Kidney (tissue), 14 donors: ENCODE measurements around the gene MYO5B. TPM values are rescaled to one million over a fixed set of nuclear protein-coding genes. Genes with fewer than 3 reads are reported as not detected.

Experiments
- DNase-seq, 5 donors: peaks; one replicate each; pipeline ENCODE4 v3.0.0-alpha.2; 2013 to 2020
- FAIRE-seq: peaks from 2 replicates; lab custom pipeline; 2012; peaks lifted over from hg19 to GRCh38; lab: Jason Lieb, UNC
- H3K27ac ChIP-seq, 2 donors: one replicate each; pipeline ENCODE4 v1.7.0; 2013; ENCODE audit warnings: low read depth in 2 of 2, low read length in 2 of 2, inconsistent platforms in 1 of 2
- H3K27me3 ChIP-seq: one replicate; pipeline ENCODE4 v1.7.1; 2013; ENCODE audit warnings: low read length, inconsistent platforms; ENCODE audit not compliant: control insufficient read depth, insufficient read depth
- H3K36me3 ChIP-seq, 3 donors: one replicate each; pipeline versions ENCODE4 v1.7.0 to v1.7.1; 2013; ENCODE audit warnings: low read length in 3 of 3, control low read depth in 1 of 3, inconsistent platforms in 1 of 3; ENCODE audit not compliant: insufficient read depth in 3 of 3, control insufficient read depth in 2 of 3
- H3K4me1 ChIP-seq, 3 donors: one replicate each; pipeline versions ENCODE4 v1.7.0 to v1.7.1; 2013; ENCODE audit warnings: low read length in 3 of 3, inconsistent platforms in 1 of 3, low read depth in 1 of 3; ENCODE audit not compliant: control insufficient read depth in 2 of 3, insufficient read depth in 2 of 3
- H3K4me3 ChIP-seq, 3 donors: one replicate each; pipeline versions ENCODE4 v1.7.0 to v1.8.1; 2013; ENCODE audit warnings: low read length in 3 of 3, control low read depth in 1 of 3, inconsistent platforms in 1 of 3
- H3K9ac ChIP-seq, 3 donors: one replicate each; pipeline versions ENCODE4 v1.7.0 to v1.7.1; 2013; ENCODE audit warnings: low read length in 3 of 3, control low read depth in 1 of 3, inconsistent platforms in 1 of 3
- H3K9me3 ChIP-seq, 3 donors: one replicate each; pipeline versions ENCODE4 v1.7.0 to v1.7.1; 2013; ENCODE audit warnings: low read length in 3 of 3, control low read depth in 1 of 3, inconsistent platforms in 1 of 3; ENCODE audit not compliant: control insufficient read depth in 2 of 3, insufficient read depth in 1 of 3
- intact Hi-C: fragments of 100-400 bp; cut with DNase I; formaldehyde crosslinking; loops from one replicate; pipeline ENCODE4 v1.11.1; 2022
- polyA plus RNA-seq: library from polyadenylated mRNA; stranded (reverse); fragments of 350-450 nt; fragmentation: Illumina TruSeq; extraction: RNeasy Lipid Tissue Mini Kit (QIAGEN cat#74804); gene quantifications from one replicate; pipeline ENCODE4 v1.2.3, GENCODE V29; 2014; ENCODE audit warnings: low read depth, low replicate concordance; ENCODE audit not compliant: insufficient read depth
- total RNA-seq: library from RNA; stranded (reverse); fragmentation: NEBNext Ultra II Directional; extraction: Animal tissue kit (Norgen Biotek cat#: 25700); gene quantifications from one replicate; pipeline ENCODE4 v1.2.1, GENCODE V29; 2021
- TF ChIP-seq, protein P1 (sequence below): IDR thresholded peaks from 3 replicates; pipeline ENCODE4 v1.5.1; 2012; ENCODE audit warnings: mild to moderate bottlenecking, moderate library complexity, borderline replicate concordance; ENCODE audit not compliant: insufficient read depth; ENCODE audit errors: extremely low read depth
- donor health status: control.
- donor health status: control.
- donor health status: control.
- donor health status: control.
- donor health status: control.
- donor health status: DM: yes; HTN: yes; CAD: no.
- donor health status: Normal renal cell carcinoma (clear cell type).

MYO5B gene
- total and polyA plus RNA-seq, 2 donors from 2014 or later = 17.8 to 43.8 TPM

DNA sequence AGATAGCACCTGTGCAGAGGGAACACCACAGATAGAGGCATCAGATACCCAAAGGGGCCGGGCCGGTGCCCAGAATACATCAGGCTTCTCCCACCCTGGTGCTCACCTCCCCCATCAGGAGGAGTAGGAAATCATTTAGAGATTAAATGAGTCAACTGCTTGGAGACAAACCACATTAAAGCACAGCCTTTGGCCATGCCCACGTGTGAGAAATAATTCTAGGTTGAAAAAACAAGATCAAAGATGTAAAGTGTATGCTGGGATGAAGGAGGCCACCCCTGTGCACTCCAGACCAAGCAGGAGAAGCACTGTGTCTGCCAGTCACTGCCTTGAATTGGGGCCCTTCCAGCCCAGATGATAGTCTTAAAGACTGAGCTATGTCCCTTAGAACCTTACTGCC, 228.9 kb downstream of the MYO5B start:
- no peak for FAIRE-seq
- peak overlapping the region in 1 of 3 donors; percentile 13 for H3K9ac ChIP-seq

DNA sequence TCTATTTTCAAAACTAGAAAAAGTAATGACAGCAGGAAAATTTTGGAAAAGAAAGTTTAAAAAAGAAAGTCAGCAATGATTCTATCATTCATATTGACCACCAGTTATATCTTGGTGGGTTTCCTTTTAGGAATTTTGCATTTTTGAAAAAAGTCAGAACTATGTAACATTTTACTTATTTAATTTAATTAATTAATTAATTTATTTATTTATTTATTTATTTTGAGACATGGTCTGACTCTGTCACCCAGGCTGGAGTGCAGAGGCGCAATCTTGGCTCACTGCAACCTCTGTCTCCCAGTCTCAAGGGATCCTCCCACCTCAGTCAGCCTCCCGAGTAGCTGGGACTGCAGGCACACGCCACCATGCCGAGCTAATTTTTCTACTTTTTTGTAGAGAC, 231.7 kb downstream of the MYO5B start:
- TF ChIP-seq, protein P1, sequence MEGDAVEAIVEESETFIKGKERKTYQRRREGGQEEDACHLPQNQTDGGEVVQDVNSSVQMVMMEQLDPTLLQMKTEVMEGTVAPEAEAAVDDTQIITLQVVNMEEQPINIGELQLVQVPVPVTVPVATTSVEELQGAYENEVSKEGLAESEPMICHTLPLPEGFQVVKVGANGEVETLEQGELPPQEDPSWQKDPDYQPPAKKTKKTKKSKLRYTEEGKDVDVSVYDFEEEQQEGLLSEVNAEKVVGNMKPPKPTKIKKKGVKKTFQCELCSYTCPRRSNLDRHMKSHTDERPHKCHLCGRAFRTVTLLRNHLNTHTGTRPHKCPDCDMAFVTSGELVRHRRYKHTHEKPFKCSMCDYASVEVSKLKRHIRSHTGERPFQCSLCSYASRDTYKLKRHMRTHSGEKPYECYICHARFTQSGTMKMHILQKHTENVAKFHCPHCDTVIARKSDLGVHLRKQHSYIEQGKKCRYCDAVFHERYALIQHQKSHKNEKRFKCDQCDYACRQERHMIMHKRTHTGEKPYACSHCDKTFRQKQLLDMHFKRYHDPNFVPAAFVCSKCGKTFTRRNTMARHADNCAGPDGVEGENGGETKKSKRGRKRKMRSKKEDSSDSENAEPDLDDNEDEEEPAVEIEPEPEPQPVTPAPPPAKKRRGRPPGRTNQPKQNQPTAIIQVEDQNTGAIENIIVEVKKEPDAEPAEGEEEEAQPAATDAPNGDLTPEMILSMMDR = no peak
- intact Hi-C loops = no loop called here
- Histone ChIP-seq H3K9ac (no peak overlapping the region), H3K4me1 (peaks cover 8 to 23% (median 17%) of the 10 kb centered on the region in 3 donors), H3K27me3 (no peaks in the 10 kb centered on the region), H3K9me3 (no peaks in the 10 kb centered on the region), H3K36me3 (no peaks in the 10 kb centered on the region), H3K4me3 (no peak overlapping the region), H3K27ac (no peak overlapping the region)
- FAIRE-seq = peak; percentile 21
- no peak for DNase-seq

More for the DNA sequence above, 228.9 kb downstream of the MYO5B start:
- Histone ChIP-seq H3K36me3 (no peaks in the 10 kb centered on the region), H3K4me3 (no peak overlapping the region), H3K4me1 (peaks cover 8 to 40% (median 24%) of the 10 kb centered on the region in 3 donors), H3K27ac (peak overlapping the region; percentile 14 to 43), H3K9me3 (no peaks in the 10 kb centered on the region), H3K27me3 (no peaks in the 10 kb centered on the region)
- TF ChIP-seq, protein P1 = no peak
- intact Hi-C loops = no loop called here
- DNase-seq = peak in 2 of 5 donors; percentile 3 to 26

DNA sequence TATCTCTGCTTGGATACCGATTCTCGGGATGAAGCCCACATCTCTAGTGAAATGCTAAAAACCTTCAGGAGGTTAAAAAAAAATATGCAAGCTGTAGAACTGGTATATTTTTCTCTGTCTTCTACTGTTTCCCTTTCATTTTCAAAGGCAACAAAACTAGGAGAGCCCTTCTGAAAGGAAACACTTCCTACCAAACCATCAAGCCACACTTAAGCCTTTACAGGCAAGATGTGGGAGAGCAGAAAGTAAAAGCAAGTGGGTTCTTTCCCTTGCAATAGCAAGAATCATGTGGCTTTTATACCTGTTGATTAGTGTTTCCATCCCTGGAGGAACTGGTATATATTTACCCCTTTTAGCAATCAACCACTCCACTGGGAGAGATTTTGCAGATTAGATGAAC, 233.7 kb downstream of the MYO5B start:
- no peak for FAIRE-seq
- Histone ChIP-seq H3K9ac (no peak overlapping the region), H3K27me3 (no peaks in the 10 kb centered on the region), H3K27ac (no peak overlapping the region), H3K4me3 (no peak overlapping the region), H3K9me3 (no peaks in the 10 kb centered on the region), H3K36me3 (no peaks in the 10 kb centered on the region), H3K4me1 (peaks cover 3 to 6% (median 6%) of the 10 kb centered on the region in 3 donors)
- TF ChIP-seq, protein P1 = no peak
- intact Hi-C loops = no loop called here
- DNase-seq = no peak

DNA sequence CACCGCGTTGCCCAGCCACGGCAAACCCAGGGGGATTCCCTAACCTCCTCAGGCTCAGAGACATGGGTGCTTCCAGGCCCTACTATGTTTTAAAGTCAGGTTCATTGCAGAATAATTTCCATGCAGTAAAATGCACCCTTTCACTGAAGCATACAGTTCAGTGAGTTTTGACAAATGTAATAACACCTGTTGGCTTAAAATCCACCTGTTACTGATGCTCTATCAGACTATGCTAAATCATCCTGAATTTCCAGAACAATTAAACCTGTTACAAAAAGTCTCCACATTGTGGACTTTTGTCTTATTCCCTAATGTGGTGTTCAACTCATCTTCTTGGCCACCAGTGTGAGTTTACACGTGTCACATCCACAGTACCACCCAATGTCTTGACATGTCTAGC, 234.6 kb downstream of the MYO5B start:
- Histone ChIP-seq H3K4me3 (no peak overlapping the region), H3K27ac (no peak overlapping the region), H3K36me3 (no peaks in the 10 kb centered on the region), H3K4me1 (no peaks in the 10 kb centered on the region), H3K27me3 (no peaks in the 10 kb centered on the region), H3K9me3 (no peaks in the 10 kb centered on the region), H3K9ac (no peak overlapping the region)
- DNase-seq (no peak), FAIRE-seq (no peak)
- intact Hi-C loops = no loop called here
- TF ChIP-seq, protein P1 = no peak
